GM18519 (cell line): ENCODE results near the gene AQP12A.

Experiments used
- ATAC-seq: cut with Tn5 transposase; IDR thresholded peaks from one replicate; pipeline ENCODE4 v1.9.1; 2021; ENCODE audit warnings: mild to moderate bottlenecking, moderate library complexity; ENCODE audit not compliant: unreplicated experiment, low FRiP score

Gene AQP12A

GRCh38 chr2:240703417-240704341 lies 12.0 kb downstream of the AQP12A start:
- no peak for ATAC-seq

- no peak for ATAC-seq
These were observed 13.0 kb downstream of the AQP12A start for GRCh38 chr2:240704651-240705050.

GRCh38 chr2:240705204-240705791 lies 13.6 kb downstream of the AQP12A start:
- no peak for ATAC-seq

GRCh38 chr2:240707043-240707756 lies 15.5 kb downstream of the AQP12A start:
- no peak for ATAC-seq

- ATAC-seq: no peak
These were observed 16.2 kb downstream of the AQP12A start for GRCh38 chr2:240707821-240708220.

GRCh38 chr2:240708457-240708856 lies 16.8 kb downstream of the AQP12A start:
- no peak for ATAC-seq

- no peak for ATAC-seq
These were observed 19.6 kb downstream of the AQP12A start for GRCh38 chr2:240711296-240711695.

GRCh38 chr2:240711701-240712100 lies 20.0 kb downstream of the AQP12A start:
- ATAC-seq: no peak

- no peak for ATAC-seq
These were observed 20.5 kb downstream of the AQP12A start for GRCh38 chr2:240712121-240712520.

GRCh38 chr2:240713071-240713927 lies 21.6 kb downstream of the AQP12A start:
- no peak for ATAC-seq

- ATAC-seq: no peak
These were observed 22.5 kb downstream of the AQP12A start for GRCh38 chr2:240713928-240714746.

GRCh38 chr2:240714747-240715725 lies 23.4 kb downstream of the AQP12A start:
- ATAC-seq: no peak

GRCh38 chr2:240716130-240716798 lies 24.6 kb downstream of the AQP12A start:
- ATAC-seq: no peak

- ATAC-seq: no peak
These were observed 25.5 kb downstream of the AQP12A start for GRCh38 chr2:240717181-240717641.

- ATAC-seq: no peak
These were observed 26.3 kb downstream of the AQP12A start for GRCh38 chr2:240717681-240718581.

GRCh38 chr2:240718896-240719490 lies 27.3 kb downstream of the AQP12A start:
- ATAC-seq: no peak
